A549 (cell line): ENCODE data around the gene LMX1B. TPM values are rescaled to one million over a fixed set of nuclear protein-coding genes. Genes with fewer than 3 reads are reported as not detected.

Experiments
- ATAC-seq, 2 experiments: fragments of 200-7000 bp in 1 of 2; fragments of >200 bp in 1 of 2; cut with Nextera tagmentation in 1 of 2; cut with Tn5 transposase in 1 of 2; 3 replicates each; pipeline versions ENCODE4 v1.8.0 to v1.9.1; 2018 to 2020; ENCODE audit warnings: mild to moderate bottlenecking in 1 of 2, moderate library complexity in 1 of 2
- CTCF ChIA-PET: fragments of 300-600 bp; sonication (Branson Sonifier 250); formaldehyde crosslinking; extraction: SDS; loops from one replicate; lab custom pipeline; 2021; ENCODE audit warnings: antibody characterized with exemption, inconsistent platforms; lab: Yijun Ruan, JAX
- POLR2A ChIA-PET: fragments of 350-600 bp; formaldehyde crosslinking; extraction: SDS; loops from one replicate; lab custom pipeline; 2021; ENCODE audit warnings: antibody characterized with exemption, inconsistent platforms; lab: Yijun Ruan, JAX
- DNase-seq, 2 experiments: peaks; one replicate each; pipeline versions ENCODE4 v3.0.0 to v3.0.0-alpha.2; 2011 to 2016; ENCODE audit warnings: low read depth in 1 of 2, low spot score in 1 of 2
- FAIRE-seq: peaks from 2 replicates; lab custom pipeline; 2011; peaks lifted over from hg19 to GRCh38; lab: Jason Lieb, UNC
- H3K27ac ChIP-seq, 2 experiments: fragments of >200 bp; sonication (Bioruptor Twin); formaldehyde crosslinking; 3 replicates each; pipeline ENCODE4 v1.5.1; 2016 to 2017
- H3K4me1 ChIP-seq: fragments of >200 bp; sonication (Bioruptor Twin); formaldehyde crosslinking; 3 replicates; pipeline ENCODE4 v1.6.1; 2016
- H3K4me2 ChIP-seq: fragments of >200 bp; sonication (Bioruptor Twin); formaldehyde crosslinking; 3 replicates; pipeline ENCODE4 v1.6.1; 2016
- H3K4me3 ChIP-seq: fragments of >200 bp; sonication (Bioruptor Twin); formaldehyde crosslinking; 3 replicates; pipeline ENCODE4 v1.5.1; 2016
- H3K9me3 ChIP-seq: fragments of >200 bp; sonication (Bioruptor Twin); formaldehyde crosslinking; 3 replicates; pipeline ENCODE4 v1.6.1; 2016
- BHLHE40 ChIP-seq: IDR thresholded peaks from 2 replicates; pipeline ENCODE4 v1.6.1; 2012; ENCODE audit warnings: low read depth, low read length, inconsistent platforms
- CHD4 ChIP-seq: fragments of 200-600 bp; sonication (generic); IDR thresholded peaks from 2 replicates; pipeline ENCODE4 v1.6.1; 2016; ENCODE audit warnings: antibody characterized with exemption, mild to moderate bottlenecking, borderline replicate concordance
- FOSL2 ChIP-seq, 2 experiments: fragments of 450-650 bp in 1 of 2; fragments of >200 bp in 1 of 2; sonication (Bioruptor Twin) in 1 of 2; formaldehyde crosslinking; IDR thresholded peaks; 2 replicates each; pipeline versions ENCODE4 v1.5.0 to v1.6.1; 2016 to 2020; ENCODE audit warnings: mild to moderate bottlenecking in 1 of 2, moderate library complexity in 1 of 2
- FOXS1 ChIP-seq: fragments of 250-450 bp; sonication (Bioruptor Pico); IDR thresholded peaks from 2 replicates; pipeline ENCODE4 v1.5.0; 2020; ENCODE audit warnings: mild to moderate bottlenecking, moderate library complexity
- GATA3 ChIP-seq: IDR thresholded peaks from 2 replicates; pipeline ENCODE4 v1.6.1; 2012; ENCODE audit warnings: borderline replicate concordance
- HEYL ChIP-seq: fragments of 250-450 bp; sonication (Bioruptor Pico); IDR thresholded peaks from 2 replicates; pipeline ENCODE4 v1.8.0; 2021; ENCODE audit warnings: mild to moderate bottlenecking, moderate library complexity
- HOXB5 ChIP-seq: fragments of 250-450 bp; sonication (Bioruptor Pico); IDR thresholded peaks from 2 replicates; pipeline ENCODE4 v1.5.0; 2020; ENCODE audit warnings: mild to moderate bottlenecking, moderate library complexity
- KDM1A ChIP-seq: fragments of 200-600 bp; sonication (generic); IDR thresholded peaks from 2 replicates; pipeline ENCODE4 v1.6.1; 2016; ENCODE audit warnings: low read depth, mild to moderate bottlenecking
- MAFK ChIP-seq: fragments of 450-650 bp; IDR thresholded peaks from 2 replicates; pipeline ENCODE4 v1.6.1; 2014; ENCODE audit not compliant: partially characterized antibody
- MAZ ChIP-seq: fragments of 150-350 bp; IDR thresholded peaks from 2 replicates; pipeline ENCODE4 v1.6.1; 2014; ENCODE audit warnings: antibody characterized with exemption, low read depth, low read length, borderline replicate concordance
- PHF8 ChIP-seq: fragments of 200-600 bp; sonication (generic); IDR thresholded peaks from 2 replicates; pipeline ENCODE4 v1.6.1; 2016; ENCODE audit warnings: low read depth, mild to moderate bottlenecking, antibody characterized with exemption, moderate library complexity, borderline replicate concordance
- POLR2A ChIP-seq: IDR thresholded peaks from 2 replicates; pipeline ENCODE4 v1.6.1; 2012; ENCODE audit warnings: mild to moderate bottlenecking, low read length
- TFCP2L1 ChIP-seq: fragments of 250-450 bp; sonication (Bioruptor Pico); IDR thresholded peaks from 2 replicates; pipeline ENCODE4 v1.5.0; 2021; ENCODE audit warnings: mild to moderate bottlenecking
- ZSCAN20 ChIP-seq: fragments of 250-450 bp; sonication (Bioruptor Pico); IDR thresholded peaks from 2 replicates; pipeline ENCODE4 v1.8.0; 2022; ENCODE audit warnings: mild to moderate bottlenecking, moderate library complexity
- WGBS: methylation state at CpG from one replicate; pipeline ENCODE4 v1.1.6; 2017; ENCODE audit errors: missing lambda C conversion rate; 5-methylcytosine and 5-hydroxymethylcytosine counted together
- polyA plus RNA-seq, 4 experiments: library from polyadenylated mRNA; depleted of rRNA in 3 of 4; stranded (reverse); fragments of >200 nt; fragmentation: RNase III in 1 of 4; extraction: RNeasy Plus Mini Kit Qiagen cat#74134 plus additional on column Dnase treatment in 1 of 4; gene quantifications; 2 replicates in 3 of 4; 3 replicates in 1 of 4; pipeline ENCODE4 v1.2.3, GENCODE V29; 2011 to 2017
- TF ChIP-seq, protein P1 (sequence below): fragments of 250-450 bp; sonication (Bioruptor Pico); IDR thresholded peaks from 2 replicates; pipeline ENCODE4 v1.5.0; 2021; ENCODE audit warnings: mild to moderate bottlenecking, moderate library complexity, borderline replicate concordance
- TF ChIP-seq, protein P2 (sequence below): fragments of 450-650 bp; IDR thresholded peaks from 2 replicates; pipeline ENCODE4 v1.6.1; 2014; ENCODE audit warnings: antibody characterized with exemption
- TF ChIP-seq, protein P3 (sequence below): fragments of >200 bp; sonication (Bioruptor Twin); formaldehyde crosslinking; IDR thresholded peaks from 3 replicates; pipeline ENCODE4 v1.6.1; 2016
- TF ChIP-seq, protein P4 (sequence below): fragments of 150-350 bp; IDR thresholded peaks from 2 replicates; pipeline ENCODE4 v1.6.1; 2014; ENCODE audit warnings: low read depth, mild to moderate bottlenecking, low read length
- TF ChIP-seq, protein P5 (sequence below): fragments of >200 bp; sonication (Bioruptor Twin); formaldehyde crosslinking; IDR thresholded peaks from 2 replicates; pipeline ENCODE4 v1.6.1; 2016
- TF ChIP-seq, protein P6 (sequence below): IDR thresholded peaks from 2 replicates; pipeline ENCODE4 v1.6.1; 2012

LMX1B gene
- polyA plus RNA-seq, 2 of the 4 experiments (the other 2 are of a cell fraction): 0.41 to 0.56 TPM

DNA sequence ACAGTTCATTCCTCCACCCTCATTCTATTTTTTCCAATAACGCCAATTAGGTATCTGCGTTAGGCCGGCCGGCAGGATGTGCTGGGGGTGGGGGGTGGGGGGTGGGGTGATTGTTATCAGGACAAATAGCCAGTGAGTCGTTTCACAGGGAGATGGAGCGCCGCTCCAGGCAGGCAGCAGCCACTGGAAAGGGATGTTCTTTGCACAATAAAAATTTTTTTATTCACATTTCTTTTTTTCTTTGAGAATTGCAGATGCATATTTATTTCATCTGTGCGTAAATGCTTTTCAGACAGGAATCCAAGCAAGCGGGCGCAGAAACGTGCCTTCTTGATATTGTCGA lies 4.1 kb downstream of the LMX1B start (continued):
- TF ChIP-seq, protein P1, sequence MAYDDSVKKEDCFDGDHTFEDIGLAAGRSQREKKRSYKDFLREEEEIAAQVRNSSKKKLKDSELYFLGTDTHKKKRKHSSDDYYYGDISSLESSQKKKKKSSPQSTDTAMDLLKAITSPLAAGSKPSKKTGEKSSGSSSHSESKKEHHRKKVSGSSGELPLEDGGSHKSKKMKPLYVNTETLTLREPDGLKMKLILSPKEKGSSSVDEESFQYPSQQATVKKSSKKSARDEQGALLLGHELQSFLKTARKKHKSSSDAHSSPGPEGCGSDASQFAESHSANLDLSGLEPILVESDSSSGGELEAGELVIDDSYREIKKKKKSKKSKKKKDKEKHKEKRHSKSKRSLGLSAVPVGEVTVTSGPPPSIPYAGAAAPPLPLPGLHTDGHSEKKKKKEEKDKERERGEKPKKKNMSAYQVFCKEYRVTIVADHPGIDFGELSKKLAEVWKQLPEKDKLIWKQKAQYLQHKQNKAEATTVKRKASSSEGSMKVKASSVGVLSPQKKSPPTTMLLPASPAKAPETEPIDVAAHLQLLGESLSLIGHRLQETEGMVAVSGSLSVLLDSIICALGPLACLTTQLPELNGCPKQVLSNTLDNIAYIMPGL: no peak
- TF ChIP-seq BHLHE40 (no peak), GATA3 (no peak), MAFK (no peak), KDM1A (no peak), POLR2A (no peak)
- TF ChIP-seq, protein P2, sequence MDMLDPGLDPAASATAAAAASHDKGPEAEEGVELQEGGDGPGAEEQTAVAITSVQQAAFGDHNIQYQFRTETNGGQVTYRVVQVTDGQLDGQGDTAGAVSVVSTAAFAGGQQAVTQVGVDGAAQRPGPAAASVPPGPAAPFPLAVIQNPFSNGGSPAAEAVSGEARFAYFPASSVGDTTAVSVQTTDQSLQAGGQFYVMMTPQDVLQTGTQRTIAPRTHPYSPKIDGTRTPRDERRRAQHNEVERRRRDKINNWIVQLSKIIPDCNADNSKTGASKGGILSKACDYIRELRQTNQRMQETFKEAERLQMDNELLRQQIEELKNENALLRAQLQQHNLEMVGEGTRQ: no peak
- TF ChIP-seq, protein P3, sequence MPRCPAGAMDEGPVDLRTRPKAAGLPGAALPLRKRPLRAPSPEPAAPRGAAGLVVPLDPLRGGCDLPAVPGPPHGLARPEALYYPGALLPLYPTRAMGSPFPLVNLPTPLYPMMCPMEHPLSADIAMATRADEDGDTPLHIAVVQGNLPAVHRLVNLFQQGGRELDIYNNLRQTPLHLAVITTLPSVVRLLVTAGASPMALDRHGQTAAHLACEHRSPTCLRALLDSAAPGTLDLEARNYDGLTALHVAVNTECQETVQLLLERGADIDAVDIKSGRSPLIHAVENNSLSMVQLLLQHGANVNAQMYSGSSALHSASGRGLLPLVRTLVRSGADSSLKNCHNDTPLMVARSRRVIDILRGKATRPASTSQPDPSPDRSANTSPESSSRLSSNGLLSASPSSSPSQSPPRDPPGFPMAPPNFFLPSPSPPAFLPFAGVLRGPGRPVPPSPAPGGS: no peak

DNA sequence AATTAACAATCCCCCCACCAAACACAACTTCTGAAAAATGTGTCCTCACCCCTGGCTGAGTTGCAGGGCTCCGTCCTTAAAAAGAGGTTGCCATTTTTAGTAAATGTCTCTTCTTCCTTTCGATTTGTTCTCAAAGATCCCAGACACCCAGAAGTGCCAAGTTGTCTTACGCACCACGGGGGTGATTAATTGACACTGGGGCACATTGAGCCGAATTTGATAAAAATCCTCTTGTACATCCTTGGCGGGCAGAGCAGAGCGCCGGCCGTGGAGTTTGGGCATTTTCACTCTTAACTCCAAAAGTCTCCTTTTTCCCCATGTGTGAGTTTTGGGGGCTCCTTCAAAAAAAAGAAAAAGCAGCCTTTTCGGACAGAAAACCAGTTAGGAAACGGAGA lies 4.5 kb downstream of the LMX1B start:
- H3K4me1 ChIP-seq: peaks cover 3% of the 10 kb centered on the region; the same call in 2 of the 3 replicates
- CTCF ChIA-PET: interaction anchor here (1.1 kb wide), 1 partner anchor 72 kb away, joined by 3 read pairs; no protein-coding TSS in a partner anchor
- POLR2A ChIA-PET: no interaction called here
- DNase-seq (no peak), FAIRE-seq (no peak)
- 76% methylated on average over 11 of the region's 11 CpGs for WGBS
- H3K4me3 ChIP-seq: no peak overlapping the region
- H3K27ac ChIP-seq: no peak overlapping the region
- no peaks in the 10 kb centered on the region for H3K9me3 ChIP-seq
- TF ChIP-seq, protein P4, sequence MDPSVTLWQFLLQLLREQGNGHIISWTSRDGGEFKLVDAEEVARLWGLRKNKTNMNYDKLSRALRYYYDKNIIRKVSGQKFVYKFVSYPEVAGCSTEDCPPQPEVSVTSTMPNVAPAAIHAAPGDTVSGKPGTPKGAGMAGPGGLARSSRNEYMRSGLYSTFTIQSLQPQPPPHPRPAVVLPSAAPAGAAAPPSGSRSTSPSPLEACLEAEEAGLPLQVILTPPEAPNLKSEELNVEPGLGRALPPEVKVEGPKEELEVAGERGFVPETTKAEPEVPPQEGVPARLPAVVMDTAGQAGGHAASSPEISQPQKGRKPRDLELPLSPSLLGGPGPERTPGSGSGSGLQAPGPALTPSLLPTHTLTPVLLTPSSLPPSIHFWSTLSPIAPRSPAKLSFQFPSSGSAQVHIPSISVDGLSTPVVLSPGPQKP: no peak
- TF ChIP-seq, protein P5, sequence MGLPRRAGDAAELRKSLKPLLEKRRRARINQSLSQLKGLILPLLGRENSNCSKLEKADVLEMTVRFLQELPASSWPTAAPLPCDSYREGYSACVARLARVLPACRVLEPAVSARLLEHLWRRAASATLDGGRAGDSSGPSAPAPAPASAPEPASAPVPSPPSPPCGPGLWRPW: no peak
- TF ChIP-seq, all 56 proteins: peak for 0
- no peak overlapping the region for H3K4me2 ChIP-seq
- no peak for ATAC-seq

DNA sequence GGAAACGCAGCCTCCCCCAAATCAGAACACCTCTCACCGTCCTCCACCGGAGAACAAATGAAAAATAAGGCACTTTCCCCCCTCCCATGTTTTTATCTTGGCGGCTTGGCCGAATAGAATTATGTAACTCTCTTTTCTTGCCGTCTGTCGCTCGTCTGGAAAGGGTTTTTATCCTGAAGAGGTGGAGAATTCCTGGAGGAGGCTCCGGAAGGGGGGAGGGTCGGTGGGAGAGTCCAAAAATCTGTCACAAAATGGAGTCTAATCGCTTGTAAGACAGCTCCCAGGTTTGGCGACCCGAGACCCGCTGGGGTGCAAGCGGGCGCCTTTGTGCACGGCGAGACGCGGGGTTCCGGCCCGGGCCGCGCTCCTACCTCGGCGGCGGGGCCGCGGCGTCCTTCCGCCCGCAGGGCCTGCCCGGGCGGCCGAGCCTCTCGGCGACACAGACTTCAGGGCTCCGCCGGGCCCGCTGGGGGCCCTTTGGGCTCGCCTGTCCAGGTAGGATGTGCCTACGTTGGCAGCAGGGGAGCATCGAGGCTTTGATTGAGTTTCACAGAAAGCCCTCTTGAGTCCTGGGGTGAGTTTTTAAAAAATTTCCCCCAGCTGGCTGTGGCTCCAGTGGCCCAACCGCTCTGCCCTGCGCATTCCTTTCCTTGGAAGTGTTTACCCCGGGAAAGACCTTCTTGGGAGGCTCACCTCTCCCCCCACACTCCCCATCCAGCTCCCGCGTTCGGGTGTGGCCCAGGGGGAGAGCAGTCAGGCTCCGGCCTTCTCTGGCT lies 5.0 kb downstream of the LMX1B start:
- H3K4me2 ChIP-seq: no peak overlapping the region
- 85% methylated on average over 43 of the region's 50 CpGs for WGBS
- H3K4me3 ChIP-seq: no peak overlapping the region
- FAIRE-seq (no peak), DNase-seq (no peak), ATAC-seq (no peak)
- TF ChIP-seq FOXS1 (no peak), CHD4 (no peak), PHF8 (no peak), ZSCAN20 (CRISPR knock-in tag) (no peak), FOSL2 (IDR thresholded peaks at IDR 0.05) (no peak), FOSL2 (CRISPR knock-in tag; IDR thresholded peaks at IDR 0.05) (no peak), TFCP2L1 (CRISPR knock-in tag) (no peak), POLR2A (no peak), HOXB5 (CRISPR knock-in tag) (no peak), MAZ (no peak), HEYL (CRISPR knock-in tag) (no peak)
- TF ChIP-seq, protein P6, sequence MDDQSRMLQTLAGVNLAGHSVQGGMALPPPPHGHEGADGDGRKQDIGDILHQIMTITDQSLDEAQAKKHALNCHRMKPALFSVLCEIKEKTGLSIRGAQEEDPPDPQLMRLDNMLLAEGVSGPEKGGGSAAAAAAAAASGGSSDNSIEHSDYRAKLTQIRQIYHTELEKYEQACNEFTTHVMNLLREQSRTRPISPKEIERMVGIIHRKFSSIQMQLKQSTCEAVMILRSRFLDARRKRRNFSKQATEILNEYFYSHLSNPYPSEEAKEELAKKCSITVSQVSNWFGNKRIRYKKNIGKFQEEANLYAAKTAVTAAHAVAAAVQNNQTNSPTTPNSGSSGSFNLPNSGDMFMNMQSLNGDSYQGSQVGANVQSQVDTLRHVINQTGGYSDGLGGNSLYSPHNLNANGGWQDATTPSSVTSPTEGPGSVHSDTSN: no peak
- H3K27ac ChIP-seq: no peak overlapping the region
- H3K9me3 ChIP-seq: no peaks in the 10 kb centered on the region
- no peaks in the 10 kb centered on the region for H3K4me1 ChIP-seq
- ChIA-PET POLR2A (no interaction called here), CTCF (no interaction called here)
